Measurements from ENCODE around the gene PRDM5. TPM values are rescaled to one million over a fixed set of nuclear protein-coding genes. Genes with fewer than 3 reads are reported as not detected.

PRDM5 gene
- 10.8 and 11.4 TPM in 2 replicates for total RNA-seq (2014; rRNA removed; shearing (Covaris generic))

GRCh38 chr4:120922381-120923206, at the start of gene PRDM5:
Gene PRDM5, minus strand, starts transcription at chr4:120922726. Its CDS starts 118 bp downstream, at chr4:120922608.
- DNase-seq (ENCODE audit: low read depth): peak; percentile 61

- no peak for DNase-seq (ENCODE audit: low read depth)
Measured at GRCh38 chr4:120971884-120972283, 49.4 kb upstream of the PRDM5 start.

GRCh38 chr4:120965938-120966337, 43.4 kb upstream of the PRDM5 start:
- DNase-seq (ENCODE audit: low read depth): no peak

GRCh38 chr4:120964596-120964995, 42.1 kb upstream of the PRDM5 start:
- DNase-seq (ENCODE audit: low read depth): no peak

GRCh38 chr4:120963449-120963848, 40.9 kb upstream of the PRDM5 start:
- no peak for DNase-seq (ENCODE audit: low read depth)

- no peak for DNase-seq (ENCODE audit: low read depth)
Measured at GRCh38 chr4:120960656-120961267, 38.2 kb upstream of the PRDM5 start.

GRCh38 chr4:120948382-120948781, 25.9 kb upstream of the PRDM5 start:
- DNase-seq (ENCODE audit: low read depth): no peak

GRCh38 chr4:120942776-120943175, 20.2 kb upstream of the PRDM5 start:
- no peak for DNase-seq (ENCODE audit: low read depth)

- no peak for DNase-seq (ENCODE audit: low read depth)
Measured at GRCh38 chr4:120940547-120940946, 18.0 kb upstream of the PRDM5 start.

- DNase-seq (ENCODE audit: low read depth): no peak
Measured at GRCh38 chr4:120939693-120940092, 17.2 kb upstream of the PRDM5 start.

GRCh38 chr4:120929847-120930246, 7.3 kb upstream of the PRDM5 start:
- DNase-seq (ENCODE audit: low read depth): no peak

GRCh38 chr4:120927801-120928409, 5.4 kb upstream of the PRDM5 start:
- peak; percentile 15 for DNase-seq (ENCODE audit: low read depth)

- no peak for DNase-seq (ENCODE audit: low read depth)
Measured at GRCh38 chr4:120926358-120927025, 4.0 kb upstream of the PRDM5 start.

- no peak for DNase-seq (ENCODE audit: low read depth)
Measured at GRCh38 chr4:120924931-120925330, 2.4 kb upstream of the PRDM5 start.

GRCh38 chr4:120923207-120923522, 639 bp upstream of the PRDM5 start:
- DNase-seq (ENCODE audit: low read depth): no peak

GRCh38 chr4:120921456-120922380, 808 bp downstream of the PRDM5 start:
- peak; percentile 78 for DNase-seq (ENCODE audit: low read depth)

- DNase-seq (ENCODE audit: low read depth): no peak
Measured at GRCh38 chr4:120920666-120921065, 1.9 kb downstream of the PRDM5 start.

GRCh38 chr4:120919358-120919757, 3.2 kb downstream of the PRDM5 start:
- no peak for DNase-seq (ENCODE audit: low read depth)

- no peak for DNase-seq (ENCODE audit: low read depth)
Measured at GRCh38 chr4:120918788-120919187, 3.7 kb downstream of the PRDM5 start.

- DNase-seq (ENCODE audit: low read depth): no peak
Measured at GRCh38 chr4:120918092-120918491, 4.4 kb downstream of the PRDM5 start.

- DNase-seq (ENCODE audit: low read depth): no peak
Measured at GRCh38 chr4:120916937-120917336, 5.6 kb downstream of the PRDM5 start.
